Suprapubic skin (tissue), 4 donors: ENCODE data around the gene PRRT1. TPM values are rescaled to one million over a fixed set of nuclear protein-coding genes. Genes with fewer than 3 reads are reported as not detected.

Experiments
- DNase-seq, 2 donors: peaks; one replicate each; pipeline ENCODE4 v3.0.0-alpha.2; 2019; ENCODE audit warnings: low spot score in 2 of 2
- H3K27ac ChIP-seq: fragments of 200-600 bp; sonication (generic); one replicate; pipeline ENCODE4 v1.5.1; 2019
- H3K27me3 ChIP-seq: fragments of 200-600 bp; sonication (generic); one replicate; pipeline ENCODE4 v1.5.1; 2019
- H3K36me3 ChIP-seq: fragments of 200-600 bp; sonication (generic); one replicate; pipeline ENCODE4 v1.5.1; 2019
- H3K4me1 ChIP-seq: fragments of 200-600 bp; sonication (generic); one replicate; pipeline ENCODE4 v1.5.1; 2019
- H3K4me3 ChIP-seq: fragments of 200-600 bp; sonication (generic); one replicate; pipeline ENCODE4 v1.5.1; 2019; ENCODE audit warnings: mild to moderate bottlenecking
- H3K9me3 ChIP-seq: fragments of 200-600 bp; sonication (generic); one replicate; pipeline ENCODE4 v1.5.1; 2019
- EP300 ChIP-seq: sonication (generic); formaldehyde crosslinking; IDR thresholded peaks from one replicate; pipeline ENCODE4 v1.6.1; 2017; ENCODE audit warnings: antibody characterized with exemption
- POLR2A ChIP-seq, 2 donors: fragments of 450-650 bp; IDR thresholded peaks; one replicate each; pipeline ENCODE4 v1.6.1; 2017; ENCODE audit warnings: antibody characterized with exemption in 2 of 2, mild to moderate bottlenecking in 2 of 2, moderate library complexity in 2 of 2
- POLR2AphosphoS5 ChIP-seq, 3 donors: sonication (generic); formaldehyde crosslinking; IDR thresholded peaks; one replicate each; pipeline ENCODE4 v1.6.1; 2017; ENCODE audit warnings: antibody characterized with exemption in 3 of 3
- WGBS: methylation state at CpG from one replicate; pipeline ENCODE4 v1.1.5; 2018; 5-methylcytosine and 5-hydroxymethylcytosine counted together
- total RNA-seq, 4 donors: library from RNA; depleted of rRNA; stranded (reverse); fragments of >200 nt; gene quantifications; one replicate each; pipeline ENCODE4 v1.1.0, GENCODE V29; 2016
- TF ChIP-seq, protein P1 (sequence below), 2 donors: fragments of 200-600 bp in 1 of 2; fragments of 450-650 bp in 1 of 2; sonication (generic) in 1 of 2; IDR thresholded peaks; one replicate each; pipeline ENCODE4 v1.5.1; 2016 to 2019; ENCODE audit warnings: antibody characterized with exemption in 2 of 2, mild to moderate bottlenecking in 1 of 2, moderate library complexity in 1 of 2

The PRRT1 gene
- total RNA-seq, 4 donors from 2014 or later: 0.42 to 2.1 (median 0.45) TPM

DNA sequence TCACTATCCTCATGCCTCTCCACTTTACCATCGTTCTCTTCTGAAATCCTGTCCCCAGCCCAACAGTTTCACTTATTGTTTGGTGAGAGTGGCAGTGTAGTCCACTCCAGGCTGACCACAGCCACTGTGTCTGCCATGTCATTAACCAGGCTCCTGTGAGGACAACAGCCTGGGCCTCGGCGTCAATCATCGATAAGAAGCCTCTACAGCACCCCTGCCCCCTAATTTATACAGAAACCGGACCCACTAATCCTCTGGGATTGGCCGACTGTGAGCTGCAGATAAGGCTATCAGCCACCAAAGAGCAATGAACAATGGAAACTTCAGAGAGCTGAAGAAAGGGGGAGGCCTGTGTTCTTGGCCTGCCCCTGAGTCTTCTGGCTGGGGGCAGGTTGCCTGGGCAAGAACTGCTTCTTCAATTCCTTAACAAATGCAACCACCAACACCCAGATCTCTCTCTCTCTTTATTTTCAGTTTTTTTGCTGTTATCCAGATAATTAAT is 16.1 kb upstream of the PRRT1 start:
- peaks cover 74% of the 10 kb centered on the region for H3K36me3 ChIP-seq
- no peaks in the 10 kb centered on the region for H3K27me3 ChIP-seq
- no peaks in the 10 kb centered on the region for H3K9me3 ChIP-seq
- no peak overlapping the region for H3K27ac ChIP-seq
- WGBS: 78% methylated on average over 6 of the region's 6 CpGs
- DNase-seq: no peak
- H3K4me3 ChIP-seq: no peak overlapping the region
- peaks cover 6% of the 10 kb centered on the region for H3K4me1 ChIP-seq
- TF ChIP-seq POLR2A (IDR thresholded peaks at IDR 0.05): no peak
- TF ChIP-seq, protein P1, sequence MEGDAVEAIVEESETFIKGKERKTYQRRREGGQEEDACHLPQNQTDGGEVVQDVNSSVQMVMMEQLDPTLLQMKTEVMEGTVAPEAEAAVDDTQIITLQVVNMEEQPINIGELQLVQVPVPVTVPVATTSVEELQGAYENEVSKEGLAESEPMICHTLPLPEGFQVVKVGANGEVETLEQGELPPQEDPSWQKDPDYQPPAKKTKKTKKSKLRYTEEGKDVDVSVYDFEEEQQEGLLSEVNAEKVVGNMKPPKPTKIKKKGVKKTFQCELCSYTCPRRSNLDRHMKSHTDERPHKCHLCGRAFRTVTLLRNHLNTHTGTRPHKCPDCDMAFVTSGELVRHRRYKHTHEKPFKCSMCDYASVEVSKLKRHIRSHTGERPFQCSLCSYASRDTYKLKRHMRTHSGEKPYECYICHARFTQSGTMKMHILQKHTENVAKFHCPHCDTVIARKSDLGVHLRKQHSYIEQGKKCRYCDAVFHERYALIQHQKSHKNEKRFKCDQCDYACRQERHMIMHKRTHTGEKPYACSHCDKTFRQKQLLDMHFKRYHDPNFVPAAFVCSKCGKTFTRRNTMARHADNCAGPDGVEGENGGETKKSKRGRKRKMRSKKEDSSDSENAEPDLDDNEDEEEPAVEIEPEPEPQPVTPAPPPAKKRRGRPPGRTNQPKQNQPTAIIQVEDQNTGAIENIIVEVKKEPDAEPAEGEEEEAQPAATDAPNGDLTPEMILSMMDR (IDR thresholded peaks at IDR 0.05): no peak
- TF ChIP-seq POLR2AphosphoS5 (IDR thresholded peaks at IDR 0.05): no peak
- TF ChIP-seq EP300: no peak

DNA sequence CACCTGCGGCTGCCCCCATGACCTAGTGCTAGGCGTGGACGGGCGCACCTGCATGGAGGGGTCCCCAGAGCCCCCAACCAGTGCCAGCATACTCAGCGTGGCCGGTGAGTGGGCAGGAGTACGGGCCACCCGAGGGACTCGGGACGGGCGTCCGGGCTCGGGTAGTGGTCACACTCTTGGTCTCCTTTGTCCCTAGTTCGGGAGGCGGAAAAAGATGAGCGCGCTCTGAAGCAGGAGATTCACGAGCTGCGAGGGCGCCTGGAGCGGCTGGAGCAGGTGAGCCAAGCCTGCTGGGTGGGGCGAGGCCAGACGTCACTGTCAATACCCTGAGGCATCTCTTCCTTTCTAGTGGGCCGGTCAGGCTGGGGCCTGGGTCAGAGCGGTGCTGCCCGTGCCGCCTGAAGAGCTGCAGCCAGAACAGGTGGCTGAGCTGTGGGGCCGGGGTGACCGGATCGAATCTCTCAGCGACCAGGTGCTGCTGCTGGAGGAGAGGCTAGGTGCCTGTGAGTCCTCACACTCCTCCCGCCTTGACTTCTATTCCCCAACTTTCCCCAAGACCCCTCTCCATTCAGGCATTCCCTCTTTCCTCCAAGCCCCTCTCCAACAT is 15.5 kb upstream of the PRRT1 start:
- TF ChIP-seq POLR2A (IDR thresholded peaks at IDR 0.05) (no peak), EP300 (no peak), POLR2AphosphoS5 (IDR thresholded peaks at IDR 0.05) (no peak)
- TF ChIP-seq, protein P1 (IDR thresholded peaks at IDR 0.05): no peak
- Histone ChIP-seq H3K4me3 (no peak overlapping the region), H3K36me3 (peaks cover 80% of the 10 kb centered on the region), H3K27me3 (no peaks in the 10 kb centered on the region), H3K4me1 (peaks cover under 1% of the 10 kb centered on the region), H3K9me3 (no peaks in the 10 kb centered on the region), H3K27ac (no peak overlapping the region)
- DNase-seq: no peak
- WGBS: 70% methylated on average over 17 of the region's 32 CpGs

DNA sequence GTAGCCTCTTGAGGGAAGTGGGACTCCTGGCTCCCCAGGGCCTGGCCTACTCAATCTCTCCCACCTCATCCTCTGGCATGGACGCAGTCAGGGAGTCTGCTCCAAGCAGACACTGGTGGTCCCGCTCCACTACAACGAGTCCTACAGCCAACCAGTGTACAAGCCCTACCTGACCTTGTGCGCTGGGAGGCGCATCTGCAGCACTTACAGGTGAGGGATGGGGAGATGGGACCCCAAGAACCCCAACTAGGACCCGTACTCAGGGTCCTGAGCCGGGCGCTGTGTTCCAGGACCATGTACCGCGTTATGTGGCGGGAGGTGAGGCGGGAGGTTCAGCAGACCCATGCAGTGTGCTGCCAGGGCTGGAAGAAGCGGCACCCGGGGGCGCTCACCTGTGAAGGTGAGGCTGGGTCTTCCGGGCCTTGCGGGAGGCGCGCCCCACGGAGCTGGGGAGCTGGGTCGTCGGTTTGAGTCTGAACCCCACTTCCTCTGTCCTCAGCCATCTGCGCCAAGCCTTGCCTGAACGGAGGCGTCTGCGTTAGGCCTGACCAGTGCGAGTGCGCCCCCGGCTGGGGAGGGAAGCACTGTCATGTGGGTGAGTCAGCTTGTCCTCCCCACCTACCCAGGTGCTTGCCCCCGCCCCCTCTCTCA is 14.8 kb upstream of the PRRT1 start:
- H3K27ac ChIP-seq: no peak overlapping the region
- H3K4me1 ChIP-seq: no peaks in the 10 kb centered on the region
- H3K36me3 ChIP-seq: peaks cover 87% of the 10 kb centered on the region
- no peaks in the 10 kb centered on the region for H3K27me3 ChIP-seq
- H3K9me3 ChIP-seq: no peaks in the 10 kb centered on the region
- H3K4me3 ChIP-seq: no peak overlapping the region
- TF ChIP-seq, protein P1 (IDR thresholded peaks at IDR 0.05): no peak
- TF ChIP-seq POLR2AphosphoS5 (IDR thresholded peaks at IDR 0.05): no peak
- no peak for TF ChIP-seq EP300
- no peak for TF ChIP-seq POLR2A (IDR thresholded peaks at IDR 0.05)
- WGBS: 91% methylated on average over 24 of the region's 30 CpGs
- no peak for DNase-seq

DNA sequence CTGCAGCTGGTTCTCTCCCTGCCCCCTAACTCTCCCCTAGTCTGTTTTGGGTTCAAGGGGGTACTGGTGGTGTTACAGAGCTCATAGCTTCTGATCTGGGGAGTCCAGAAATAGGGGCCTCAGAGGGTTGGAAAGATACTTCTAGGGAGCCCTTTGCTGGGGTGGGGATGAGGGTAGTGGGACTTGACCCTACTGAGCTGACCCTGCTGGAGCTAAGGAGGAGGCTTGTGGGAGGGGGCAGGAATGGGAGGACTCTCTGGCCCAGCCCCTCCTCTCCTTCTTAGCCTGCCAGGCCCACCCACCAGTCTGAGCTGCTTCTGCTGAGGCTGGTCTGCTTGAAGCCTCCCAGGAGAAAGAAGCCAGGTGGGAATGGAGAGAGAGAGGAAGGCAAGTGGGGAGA is 12.6 kb upstream of the PRRT1 start, which contains the start of gene EGFL8:
Gene EGFL8, plus strand, starts transcription at position 301 of the 400 bp plus-strand sequence. CDS start 1,571 bp downstream, outside the sequence.
- no peak for TF ChIP-seq POLR2A (IDR thresholded peaks at IDR 0.05)
- TF ChIP-seq, protein P1 (IDR thresholded peaks at IDR 0.05): no peak
- TF ChIP-seq POLR2AphosphoS5 (IDR thresholded peaks at IDR 0.05): no peak
- no peak for TF ChIP-seq EP300
- no peak within 1 kb of the TSS for H3K27ac ChIP-seq
- H3K27me3 ChIP-seq: no peaks in the 10 kb centered on the region
- no peak within 1 kb of the TSS for H3K4me3 ChIP-seq
- DNase-seq: no peak
- H3K4me1 ChIP-seq: no peaks in the 10 kb centered on the region
- no peaks in the 10 kb centered on the region for H3K9me3 ChIP-seq
- H3K36me3 ChIP-seq: peaks cover 77% of the 10 kb centered on the region

DNA sequence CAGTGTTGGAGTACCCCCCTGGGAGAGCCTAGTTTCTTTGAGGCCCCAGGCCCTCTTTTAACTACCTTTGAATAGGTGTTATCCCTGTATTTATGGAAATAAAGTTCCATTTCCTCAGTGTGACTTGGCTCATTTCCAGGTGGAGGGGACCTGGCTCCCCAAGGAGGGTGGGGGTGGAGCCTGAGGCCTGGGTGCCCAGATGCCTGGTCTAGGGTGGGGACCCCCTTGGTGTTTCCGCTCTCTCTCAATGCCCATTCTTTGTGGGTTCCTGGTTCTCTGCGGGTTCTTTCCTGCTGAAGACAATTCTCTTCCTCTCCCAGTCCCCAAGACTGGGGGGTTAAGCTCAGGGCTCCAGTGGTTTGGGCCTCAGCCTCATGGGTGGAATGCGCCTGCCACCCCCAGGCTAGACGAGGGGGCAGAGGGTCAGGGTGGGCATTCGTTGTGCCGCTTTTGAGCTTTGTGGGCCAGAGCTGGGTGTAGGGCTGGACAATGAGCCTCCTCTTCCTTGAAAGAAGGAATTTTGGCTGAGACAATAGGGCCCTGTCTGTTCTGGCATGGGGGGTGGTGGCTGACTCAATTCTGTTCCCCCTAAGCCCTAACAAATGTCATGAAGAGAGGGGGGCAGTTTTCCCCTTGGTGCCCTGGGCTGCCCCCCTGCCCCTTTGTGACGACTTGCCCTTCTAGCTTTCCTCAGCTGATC is 12.0 kb upstream of the PRRT1 start:
- H3K4me3 ChIP-seq: no peak overlapping the region
- 73% methylated on average over 7 of the region's 7 CpGs for WGBS
- no peaks in the 10 kb centered on the region for H3K9me3 ChIP-seq
- H3K27me3 ChIP-seq: no peaks in the 10 kb centered on the region
- DNase-seq: no peak
- no peak overlapping the region for H3K27ac ChIP-seq
- H3K36me3 ChIP-seq: peaks cover 72% of the 10 kb centered on the region
- H3K4me1 ChIP-seq: no peaks in the 10 kb centered on the region
- TF ChIP-seq POLR2A (IDR thresholded peaks at IDR 0.05) (no peak), POLR2AphosphoS5 (IDR thresholded peaks at IDR 0.05) (no peak), EP300 (no peak)
- TF ChIP-seq, protein P1 (IDR thresholded peaks at IDR 0.05): no peak
